Activated CD8-positive, alpha-beta memory T cell treated with anti-CD3 and anti-CD28 coated beads, Interleukin-2, amount 50 U/mL, for 24 hours (primary cell): Measurements from ENCODE around the gene LAMA3.

Experiments
- DNase-seq: peaks from one replicate; pipeline ENCODE4 v3.0.0-alpha.2; 2020; ENCODE audit errors: extremely low read depth

Gene LAMA3, protein sequence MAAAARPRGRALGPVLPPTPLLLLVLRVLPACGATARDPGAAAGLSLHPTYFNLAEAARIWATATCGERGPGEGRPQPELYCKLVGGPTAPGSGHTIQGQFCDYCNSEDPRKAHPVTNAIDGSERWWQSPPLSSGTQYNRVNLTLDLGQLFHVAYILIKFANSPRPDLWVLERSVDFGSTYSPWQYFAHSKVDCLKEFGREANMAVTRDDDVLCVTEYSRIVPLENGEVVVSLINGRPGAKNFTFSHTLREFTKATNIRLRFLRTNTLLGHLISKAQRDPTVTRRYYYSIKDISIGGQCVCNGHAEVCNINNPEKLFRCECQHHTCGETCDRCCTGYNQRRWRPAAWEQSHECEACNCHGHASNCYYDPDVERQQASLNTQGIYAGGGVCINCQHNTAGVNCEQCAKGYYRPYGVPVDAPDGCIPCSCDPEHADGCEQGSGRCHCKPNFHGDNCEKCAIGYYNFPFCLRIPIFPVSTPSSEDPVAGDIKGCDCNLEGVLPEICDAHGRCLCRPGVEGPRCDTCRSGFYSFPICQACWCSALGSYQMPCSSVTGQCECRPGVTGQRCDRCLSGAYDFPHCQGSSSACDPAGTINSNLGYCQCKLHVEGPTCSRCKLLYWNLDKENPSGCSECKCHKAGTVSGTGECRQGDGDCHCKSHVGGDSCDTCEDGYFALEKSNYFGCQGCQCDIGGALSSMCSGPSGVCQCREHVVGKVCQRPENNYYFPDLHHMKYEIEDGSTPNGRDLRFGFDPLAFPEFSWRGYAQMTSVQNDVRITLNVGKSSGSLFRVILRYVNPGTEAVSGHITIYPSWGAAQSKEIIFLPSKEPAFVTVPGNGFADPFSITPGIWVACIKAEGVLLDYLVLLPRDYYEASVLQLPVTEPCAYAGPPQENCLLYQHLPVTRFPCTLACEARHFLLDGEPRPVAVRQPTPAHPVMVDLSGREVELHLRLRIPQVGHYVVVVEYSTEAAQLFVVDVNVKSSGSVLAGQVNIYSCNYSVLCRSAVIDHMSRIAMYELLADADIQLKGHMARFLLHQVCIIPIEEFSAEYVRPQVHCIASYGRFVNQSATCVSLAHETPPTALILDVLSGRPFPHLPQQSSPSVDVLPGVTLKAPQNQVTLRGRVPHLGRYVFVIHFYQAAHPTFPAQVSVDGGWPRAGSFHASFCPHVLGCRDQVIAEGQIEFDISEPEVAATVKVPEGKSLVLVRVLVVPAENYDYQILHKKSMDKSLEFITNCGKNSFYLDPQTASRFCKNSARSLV (N-terminal part only)

GRCh38 chr18:23689031-23689615, at the start of gene LAMA3:
Gene LAMA3 (plus strand): TSS chr18:23689453. CDS start chr18:23689684, 231 bp downstream.
- no peak for DNase-seq

DNA sequence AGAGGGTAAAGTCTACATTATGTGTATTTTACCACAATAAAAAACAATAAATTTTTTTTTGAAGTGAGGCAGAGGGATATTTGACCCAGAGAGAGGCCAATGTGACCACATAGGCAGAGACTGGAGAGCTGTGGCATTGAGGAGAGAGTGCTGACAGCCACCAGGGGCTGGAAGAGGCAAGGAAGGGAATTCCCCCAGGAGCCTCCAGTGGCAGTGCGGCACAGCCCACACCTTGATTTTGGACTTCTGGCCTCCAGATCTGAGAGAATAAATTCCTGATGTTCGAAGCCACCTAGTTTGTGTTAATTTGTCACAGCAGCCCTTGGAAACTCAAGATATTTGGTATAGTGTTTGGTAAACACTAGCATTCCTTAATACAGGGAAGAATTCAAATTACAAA, 49.2 kb upstream of the LAMA3 start:
- DNase-seq, result no peak

DNA sequence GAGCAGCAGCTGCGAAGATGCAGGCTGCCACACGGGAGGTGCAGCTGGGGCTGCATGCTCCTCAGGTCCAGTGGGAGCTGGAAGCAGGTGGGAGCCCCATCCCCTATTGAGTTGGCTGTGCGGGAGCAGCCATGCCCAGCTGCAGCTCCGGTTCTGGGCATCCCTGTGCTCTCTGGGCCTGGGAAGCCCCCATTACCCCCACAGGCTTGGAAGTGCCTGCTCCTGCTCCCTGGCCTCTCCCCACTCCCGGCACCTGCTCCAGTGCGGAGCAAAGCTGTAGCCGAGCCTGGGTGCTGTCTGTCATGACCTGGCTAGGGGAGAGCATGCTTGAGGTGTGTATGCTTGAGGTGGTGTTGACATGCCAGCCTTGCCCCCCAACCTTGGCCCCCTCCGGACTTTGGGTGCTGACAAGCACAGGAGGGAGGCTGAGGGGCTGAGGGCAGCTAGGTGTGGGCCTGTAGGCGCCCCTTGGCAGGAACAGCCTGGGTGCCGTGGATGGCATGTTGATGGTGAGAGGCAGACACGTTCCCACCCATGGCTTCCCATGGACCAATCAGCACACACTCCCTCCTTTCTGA, 48.0 kb upstream of the LAMA3 start:
- DNase-seq, result no peak

DNA sequence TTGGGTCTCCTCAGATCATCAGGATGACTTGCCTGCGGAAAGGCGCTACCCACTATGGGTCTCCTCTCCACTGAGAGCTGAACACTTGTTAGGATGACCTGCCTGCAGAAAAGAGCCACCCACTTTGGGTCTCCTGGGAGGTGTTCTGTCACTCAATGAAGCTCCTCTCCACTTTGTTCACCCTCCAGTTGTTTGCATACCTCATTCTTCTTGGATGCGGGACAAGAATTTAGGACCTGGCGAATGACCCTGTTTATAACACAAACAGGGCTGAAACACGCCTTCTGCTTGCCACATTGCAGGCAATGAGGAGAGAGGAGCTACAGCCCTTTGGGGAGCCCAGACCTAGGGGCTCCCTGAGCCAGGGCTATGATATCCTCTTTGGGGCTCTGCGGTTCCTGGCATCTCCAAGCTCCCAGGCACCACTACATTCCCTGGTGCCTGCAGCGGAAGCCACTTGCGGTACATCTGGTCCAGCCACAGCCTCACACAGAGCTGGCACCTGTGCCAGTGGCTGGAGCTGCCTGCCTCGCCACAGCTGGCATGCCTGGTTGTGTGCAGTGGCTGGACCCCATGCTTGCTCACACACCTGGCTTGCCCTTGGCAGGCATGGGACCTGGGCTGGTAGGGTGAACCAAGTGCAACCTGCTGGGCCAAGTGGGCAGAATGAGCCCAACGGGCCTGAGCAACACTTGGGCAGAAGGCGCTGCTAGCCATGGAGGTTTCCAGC, 47.2 kb upstream of the LAMA3 start:
- DNase-seq, result no peak

GRCh38 chr18:23643815-23644490, 45.3 kb upstream of the LAMA3 start:
- no peak for DNase-seq

GRCh38 chr18:23645568-23646175, 43.6 kb upstream of the LAMA3 start:
- no peak for DNase-seq

GRCh38 chr18:23646282-23646681, 43.0 kb upstream of the LAMA3 start:
- no peak for DNase-seq

DNA sequence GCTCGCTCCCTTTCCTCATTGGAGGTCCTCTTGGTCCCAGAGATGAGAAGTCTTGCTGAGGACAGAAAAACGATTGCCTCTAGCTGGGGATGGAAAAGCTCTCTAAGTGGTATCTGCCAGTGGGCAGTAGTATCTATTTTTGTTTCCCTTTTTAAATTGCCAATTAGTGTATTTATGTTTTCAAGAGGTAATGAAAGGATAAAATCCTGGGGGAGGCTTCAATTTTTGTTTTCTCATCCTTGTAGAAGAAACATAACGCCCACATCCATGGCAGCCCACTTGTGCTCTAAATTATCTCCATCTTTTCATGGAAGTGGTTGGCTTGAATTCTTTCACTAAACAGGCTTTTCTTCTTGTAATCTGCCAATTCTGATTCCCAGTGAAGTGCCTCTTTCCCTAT, 40.8 kb upstream of the LAMA3 start:
- no peak for DNase-seq

GRCh38 chr18:23648940-23649607, 40.2 kb upstream of the LAMA3 start:
- no peak for DNase-seq

DNA sequence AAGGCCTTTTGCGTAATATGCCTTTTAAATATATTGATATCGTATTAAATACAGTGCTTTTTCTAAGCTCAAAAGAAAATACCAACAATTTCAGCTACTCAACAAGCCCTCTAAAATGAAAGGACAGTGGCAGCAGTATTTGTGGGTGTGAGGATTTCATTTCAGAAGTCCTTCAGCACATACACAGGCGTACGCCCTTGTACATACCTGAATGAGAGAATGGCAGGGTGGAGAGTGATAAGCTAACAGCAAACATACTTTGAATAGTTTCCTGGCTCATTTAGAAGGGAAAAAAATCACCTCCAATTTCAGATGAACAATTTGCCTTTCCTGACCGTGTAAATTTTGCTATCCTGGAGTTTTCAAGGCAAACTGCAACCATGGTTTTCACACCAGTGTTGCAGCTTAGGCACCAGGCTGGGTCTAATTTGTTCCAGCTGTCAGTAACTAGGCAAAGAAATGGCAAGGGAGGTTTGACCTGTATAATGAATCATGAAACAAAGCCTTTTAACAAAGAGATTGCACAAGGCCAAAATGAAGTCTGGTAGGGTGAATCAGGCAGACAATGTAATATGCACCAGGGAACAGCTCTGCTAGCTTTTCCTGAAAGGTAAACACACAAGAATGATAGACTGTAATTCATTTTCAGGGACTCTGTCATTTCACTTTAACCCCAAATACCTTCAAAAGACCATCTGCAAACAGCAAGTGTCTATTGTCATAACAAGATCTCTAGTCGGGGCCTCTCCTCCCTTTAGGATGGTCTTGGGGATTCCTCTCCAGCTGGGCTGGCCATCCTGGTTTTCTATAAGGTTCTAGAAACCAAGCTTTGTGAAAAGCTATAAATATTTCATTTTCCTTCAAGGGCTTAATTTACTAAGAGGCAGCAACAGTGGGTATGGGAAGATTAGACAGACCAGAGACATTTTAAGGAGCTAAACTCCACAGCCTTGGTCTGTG, 38.0 kb upstream of the LAMA3 start:
- DNase-seq, result no peak

GRCh38 chr18:23652232-23652631, 37.0 kb upstream of the LAMA3 start:
- no peak for DNase-seq

GRCh38 chr18:23658285-23658684, 31.0 kb upstream of the LAMA3 start:
- no peak for DNase-seq

- DNase-seq, result no peak
Observed at GRCh38 chr18:23661735-23662308, 27.4 kb upstream of the LAMA3 start.

GRCh38 chr18:23662309-23663263, 26.7 kb upstream of the LAMA3 start, which contains the start of gene ANKRD29:
Gene ANKRD29 (minus strand): TSS chr18:23662911. CDS start chr18:23662730, 181 bp downstream.
- no peak for DNase-seq

GRCh38 chr18:23664674-23665073, 24.6 kb upstream of the LAMA3 start:
- no peak for DNase-seq

DNA sequence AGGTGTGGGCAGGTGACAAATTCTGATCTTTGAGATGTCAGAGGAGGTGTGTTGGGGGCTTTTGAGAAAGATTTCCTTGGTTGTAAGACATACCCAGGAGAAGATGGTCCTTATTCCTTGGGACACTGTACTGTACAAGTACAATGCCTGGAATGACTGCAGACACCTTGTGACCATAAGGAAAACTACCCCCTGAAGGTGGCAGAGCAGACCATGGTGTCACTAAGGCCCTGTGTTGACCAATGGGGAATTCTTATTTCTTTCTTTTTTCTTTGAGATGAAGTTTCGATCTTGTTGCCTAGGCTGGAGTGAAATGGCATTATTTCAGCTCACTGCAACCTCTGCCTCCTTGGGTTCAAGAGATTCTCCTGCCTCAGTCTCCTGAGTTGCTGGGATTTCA, 22.1 kb upstream of the LAMA3 start:
- no peak for DNase-seq
